ENCODE data around the gene GNPNAT1.
"Not testable (repeated sequence)": the region's sequence is repeated elsewhere in the genome, so short reads cannot be mapped to it uniquely, and the experiment has no call there.

The GNPNAT1 gene

GRCh38 chr14:52729585-52729924 is 61.9 kb downstream of the GNPNAT1 start:
- DNase-seq (ENCODE audit: low read depth in 2 of 2): no peak

- not testable (repeated sequence) for DNase-seq (ENCODE audit: low read depth in 2 of 2)
Measured at GRCh38 chr14:52729035-52729434, 62.4 kb downstream of the GNPNAT1 start.

- DNase-seq (ENCODE audit: low read depth in 2 of 2): not testable (repeated sequence)
Measured at GRCh38 chr14:52727509-52727908, 63.9 kb downstream of the GNPNAT1 start.
